Smooth muscle cell (in vitro differentiated cells): ENCODE results near the gene FOXB2. TPM values are rescaled to one million over a fixed set of nuclear protein-coding genes. Genes with fewer than 3 reads are reported as not detected.

ENCODE experiments used
- DNase-seq: peaks from one replicate; lab custom pipeline; 2025; ENCODE audit not compliant: unreplicated experiment; lab: John Stamatoyannopoulos, UW
- H2AFZ ChIP-seq: fragments of 200-600 bp; sonication (generic); 2 replicates; pipeline ENCODE4 v1.6.0; 2016; ENCODE audit warnings: antibody characterized with exemption, low read depth, mild to moderate bottlenecking
- H3F3A ChIP-seq: fragments of 200-600 bp; sonication (generic); 2 replicates; pipeline ENCODE4 v1.6.0; 2017; ENCODE audit warnings: antibody characterized with exemption, low read depth
- H3K27ac ChIP-seq: fragments of 200-600 bp; sonication (generic); 2 replicates; pipeline ENCODE4 v1.5.1; 2016; ENCODE audit warnings: low read depth, mild to moderate bottlenecking
- H3K27me3 ChIP-seq: fragments of 200-600 bp; sonication (generic); 2 replicates; pipeline ENCODE4 v1.6.1; 2016; ENCODE audit warnings: low read depth, mild to moderate bottlenecking
- H3K36me3 ChIP-seq: fragments of 200-600 bp; sonication (generic); 2 replicates; pipeline ENCODE4 v1.5.1; 2016; ENCODE audit warnings: low read depth
- H3K4me1 ChIP-seq: fragments of 200-600 bp; sonication (generic); 2 replicates; pipeline ENCODE4 v1.5.1; 2016; ENCODE audit warnings: low read depth
- H3K4me2 ChIP-seq: fragments of 200-600 bp; sonication (generic); 2 replicates; pipeline ENCODE4 v1.6.0; 2016; ENCODE audit warnings: mild to moderate bottlenecking
- H3K4me3 ChIP-seq: fragments of 200-600 bp; sonication (generic); 2 replicates; pipeline ENCODE4 v1.5.1; 2016; ENCODE audit warnings: mild to moderate bottlenecking
- H3K79me2 ChIP-seq: fragments of 200-600 bp; sonication (generic); 2 replicates; pipeline ENCODE4 v1.6.0; 2016; ENCODE audit warnings: low read depth, mild to moderate bottlenecking
- H3K9ac ChIP-seq: fragments of 200-600 bp; sonication (generic); 2 replicates; pipeline ENCODE4 v1.6.0; 2016; ENCODE audit warnings: low read depth
- H3K9me3 ChIP-seq: fragments of 200-600 bp; sonication (generic); replicated peaks from 2 replicates; pipeline ENCODE4 v1.5.1; 2016; ENCODE audit warnings: low read depth
- H4K20me1 ChIP-seq: fragments of 200-600 bp; sonication (generic); 2 replicates; pipeline ENCODE4 v1.6.0; 2016; ENCODE audit warnings: low read depth
- WGBS: methylation state at CpG from one replicate; pipeline ENCODE4 v1.1.7; 2016; ENCODE audit warnings: low lambda C conversion rate; 5-methylcytosine and 5-hydroxymethylcytosine counted together
- polyA plus RNA-seq: library from polyadenylated mRNA; unstranded; fragments of >200 nt; fragmentation: Nextera tagmentation; extraction: Ambion mirVana; gene quantifications from 2 replicates; pipeline ENCODE4 v1.2.1, GENCODE V29; 2016
- total RNA-seq: library from RNA; depleted of rRNA; stranded (reverse); fragments of >200 nt; gene quantifications from 2 replicates; pipeline ENCODE4 v1.2.3, GENCODE V29; 2014
- TF ChIP-seq, protein P1 (sequence below): fragments of 200-600 bp; sonication (generic); IDR thresholded peaks from 2 replicates; pipeline ENCODE4 v1.5.1; 2017; ENCODE audit warnings: borderline replicate concordance, mild to moderate bottlenecking, antibody characterized with exemption; ENCODE audit not compliant: insufficient read depth, poor library complexity, severe bottlenecking

The FOXB2 gene
- total and polyA plus RNA-seq, 2 experiments from 2014 or later = not detected

DNA sequence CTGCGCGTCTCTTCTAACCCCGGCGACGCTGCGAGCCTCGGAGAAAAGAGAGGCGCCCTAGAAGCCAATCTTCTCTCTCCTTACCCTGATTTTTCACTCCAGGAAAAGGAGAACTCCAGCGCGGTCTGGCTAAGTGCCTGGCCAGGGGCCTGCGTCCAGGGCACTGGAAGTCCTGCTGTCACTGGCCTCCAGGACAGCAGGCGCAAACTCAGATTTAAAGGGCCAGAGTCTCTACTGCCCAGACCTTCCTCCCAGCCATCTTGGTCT is 553 bp upstream of the FOXB2 start:
- TF ChIP-seq, protein P1, sequence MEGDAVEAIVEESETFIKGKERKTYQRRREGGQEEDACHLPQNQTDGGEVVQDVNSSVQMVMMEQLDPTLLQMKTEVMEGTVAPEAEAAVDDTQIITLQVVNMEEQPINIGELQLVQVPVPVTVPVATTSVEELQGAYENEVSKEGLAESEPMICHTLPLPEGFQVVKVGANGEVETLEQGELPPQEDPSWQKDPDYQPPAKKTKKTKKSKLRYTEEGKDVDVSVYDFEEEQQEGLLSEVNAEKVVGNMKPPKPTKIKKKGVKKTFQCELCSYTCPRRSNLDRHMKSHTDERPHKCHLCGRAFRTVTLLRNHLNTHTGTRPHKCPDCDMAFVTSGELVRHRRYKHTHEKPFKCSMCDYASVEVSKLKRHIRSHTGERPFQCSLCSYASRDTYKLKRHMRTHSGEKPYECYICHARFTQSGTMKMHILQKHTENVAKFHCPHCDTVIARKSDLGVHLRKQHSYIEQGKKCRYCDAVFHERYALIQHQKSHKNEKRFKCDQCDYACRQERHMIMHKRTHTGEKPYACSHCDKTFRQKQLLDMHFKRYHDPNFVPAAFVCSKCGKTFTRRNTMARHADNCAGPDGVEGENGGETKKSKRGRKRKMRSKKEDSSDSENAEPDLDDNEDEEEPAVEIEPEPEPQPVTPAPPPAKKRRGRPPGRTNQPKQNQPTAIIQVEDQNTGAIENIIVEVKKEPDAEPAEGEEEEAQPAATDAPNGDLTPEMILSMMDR = no peak
- Histone ChIP-seq H4K20me1 (no peaks in the 10 kb centered on the region), H3K27me3 (peaks cover 100% of the 10 kb centered on the region), H3F3A (no peaks in the 10 kb centered on the region), H3K4me3 (peak overlapping the region; percentile 16), H3K36me3 (no peaks in the 10 kb centered on the region), H2AFZ (no peak overlapping the region), H3K9ac (no peak overlapping the region), H3K4me1 (peaks cover 44% of the 10 kb centered on the region), H3K79me2 (no peaks in the 10 kb centered on the region), H3K27ac (no peak overlapping the region), H3K4me2 (peak overlapping the region; percentile 73), H3K9me3 (no peaks in the 10 kb centered on the region)
- WGBS = 3% methylated on average over 12 of the region's 12 CpGs
- DNase-seq = no peak

DNA sequence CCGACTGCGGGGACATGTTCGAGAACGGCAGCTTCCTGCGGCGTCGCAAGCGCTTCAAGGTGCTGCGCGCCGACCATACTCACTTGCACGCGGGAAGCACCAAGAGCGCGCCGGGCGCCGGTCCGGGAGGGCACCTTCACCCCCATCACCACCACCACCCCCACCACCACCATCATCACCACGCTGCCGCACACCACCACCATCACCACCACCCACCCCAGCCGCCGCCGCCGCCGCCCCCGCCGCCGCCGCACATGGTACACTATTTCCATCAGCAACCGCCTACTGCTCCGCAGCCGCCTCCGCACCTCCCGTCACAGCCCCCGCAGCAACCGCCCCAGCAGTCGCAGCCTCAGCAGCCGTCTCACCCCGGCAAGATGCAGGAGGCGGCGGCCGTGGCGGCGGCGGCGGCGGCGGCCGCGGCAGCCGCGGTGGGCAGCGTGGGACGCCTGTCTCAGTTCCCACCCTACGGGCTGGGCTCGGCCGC is 514 bp downstream of the FOXB2 start:
- Histone ChIP-seq H3K4me1 (peaks cover 38% of the 10 kb centered on the region), H3K36me3 (no peaks in the 10 kb centered on the region), H3K27ac (no peak overlapping the region), H3K4me3 (no peak overlapping the region), H3K9me3 (no peaks in the 10 kb centered on the region), H2AFZ (no peak overlapping the region), H3K79me2 (no peaks in the 10 kb centered on the region), H3F3A (no peaks in the 10 kb centered on the region), H3K9ac (no peak overlapping the region), H4K20me1 (no peaks in the 10 kb centered on the region), H3K27me3 (peaks cover 100% of the 10 kb centered on the region), H3K4me2 (peak overlapping the region; percentile 59)
- TF ChIP-seq, protein P1 = no peak
- WGBS = 2% methylated on average over 32 of the region's 58 CpGs
- no peak for DNase-seq

DNA sequence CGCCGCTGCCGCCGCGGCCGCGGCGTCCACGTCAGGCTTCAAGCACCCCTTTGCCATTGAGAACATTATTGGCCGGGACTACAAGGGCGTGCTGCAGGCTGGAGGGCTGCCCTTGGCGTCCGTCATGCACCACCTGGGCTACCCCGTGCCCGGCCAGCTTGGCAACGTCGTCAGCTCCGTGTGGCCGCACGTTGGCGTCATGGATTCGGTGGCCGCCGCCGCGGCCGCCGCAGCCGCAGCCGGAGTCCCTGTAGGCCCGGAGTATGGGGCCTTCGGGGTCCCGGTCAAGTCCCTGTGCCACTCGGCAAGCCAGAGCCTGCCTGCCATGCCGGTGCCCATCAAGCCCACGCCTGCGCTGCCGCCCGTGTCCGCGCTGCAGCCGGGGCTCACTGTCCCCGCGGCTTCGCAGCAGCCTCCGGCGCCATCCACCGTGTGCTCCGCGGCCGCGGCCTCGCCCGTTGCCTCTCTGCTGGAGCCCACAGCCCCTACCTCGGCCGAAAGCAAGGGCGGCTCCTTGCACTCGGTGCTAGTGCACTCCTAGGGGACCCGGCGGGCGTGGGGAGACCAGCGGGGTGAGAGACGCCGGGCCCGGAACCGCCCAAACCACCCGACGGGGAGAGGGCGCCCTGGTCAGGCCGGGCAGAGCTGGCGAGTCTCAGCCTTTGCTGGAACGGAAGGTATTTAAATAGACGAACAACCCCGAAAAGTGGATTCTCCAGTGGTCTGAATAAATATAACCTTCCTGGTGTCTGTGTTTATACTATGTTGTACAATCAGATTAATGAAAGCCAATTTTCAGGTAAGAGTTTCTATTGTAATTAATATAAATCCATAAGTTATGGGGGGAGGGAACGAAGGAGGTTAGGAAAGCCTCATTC is 1.2 kb downstream of the FOXB2 start:
- TF ChIP-seq, protein P1 = no peak
- Histone ChIP-seq H2AFZ (no peak overlapping the region), H3K9me3 (no peaks in the 10 kb centered on the region), H3K4me1 (peaks cover 37% of the 10 kb centered on the region), H3K27me3 (peaks cover 100% of the 10 kb centered on the region), H3K27ac (no peak overlapping the region), H3K4me3 (no peak overlapping the region), H3F3A (no peaks in the 10 kb centered on the region), H3K79me2 (no peaks in the 10 kb centered on the region), H3K36me3 (no peaks in the 10 kb centered on the region), H3K9ac (no peak overlapping the region), H3K4me2 (peak overlapping the region; percentile 59), H4K20me1 (no peaks in the 10 kb centered on the region)
- WGBS = 1% methylated on average over 75 of the region's 75 CpGs
- DNase-seq = no peak
